IPS DF 19.7 (cell line): ENCODE measurements around the gene DNASE1L3.
"Not testable (repeated sequence)": the region's sequence is repeated elsewhere in the genome, so short reads cannot be mapped to it uniquely, and the experiment has no call there.

Source experiments
- DNase-seq: peaks from one replicate; pipeline ENCODE4 v3.0.0-alpha.2; 2013; ENCODE audit warnings: low read depth, low spot score

The DNASE1L3 gene

GRCh38 chr3:58210761-58211460 lies at the start of gene DNASE1L3:
DNASE1L3 (minus strand) TSS chr3:58210972; CDS start chr3:58210906, 66 bp downstream.
- no peak for DNase-seq

GRCh38 chr3:58260261-58260731 lies 49.5 kb upstream of the DNASE1L3 start:
- DNase-seq = no peak

- DNase-seq = no peak
Measured at GRCh38 chr3:58258392-58259055, 47.8 kb upstream of the DNASE1L3 start.

- DNase-seq = no peak
Measured at GRCh38 chr3:58256511-58256910, 45.7 kb upstream of the DNASE1L3 start.

- no peak for DNase-seq
Measured at GRCh38 chr3:58256061-58256460, 45.3 kb upstream of the DNASE1L3 start.

- DNase-seq = no peak
Measured at GRCh38 chr3:58254144-58254543, 43.4 kb upstream of the DNASE1L3 start.

GRCh38 chr3:58251631-58252035 lies 40.9 kb upstream of the DNASE1L3 start:
- no peak for DNase-seq

- no peak for DNase-seq
Measured at GRCh38 chr3:58250093-58250707, 39.4 kb upstream of the DNASE1L3 start.

GRCh38 chr3:58249358-58250092 lies 38.8 kb upstream of the DNASE1L3 start:
- no peak for DNase-seq

- DNase-seq = no peak
Measured at GRCh38 chr3:58246148-58247047, 35.6 kb upstream of the DNASE1L3 start.

GRCh38 chr3:58243976-58244585 lies 33.3 kb upstream of the DNASE1L3 start:
- DNase-seq = no peak

- not testable (repeated sequence) for DNase-seq
Measured at GRCh38 chr3:58242860-58243259, 32.1 kb upstream of the DNASE1L3 start.

GRCh38 chr3:58242340-58242739 lies 31.6 kb upstream of the DNASE1L3 start:
- no peak for DNase-seq

GRCh38 chr3:58241306-58242044 lies 30.7 kb upstream of the DNASE1L3 start:
- no peak for DNase-seq

- DNase-seq = no peak
Measured at GRCh38 chr3:58238830-58239229, 28.1 kb upstream of the DNASE1L3 start.

- no peak for DNase-seq
Measured at GRCh38 chr3:58237941-58238681, 27.3 kb upstream of the DNASE1L3 start.

GRCh38 chr3:58237238-58237940 lies 26.6 kb upstream of the DNASE1L3 start, which contains the start of gene ABHD6:
ABHD6 (plus strand) TSS chr3:58237792; CDS start chr3:58256587, 18,795 bp downstream.
- no peak for DNase-seq

GRCh38 chr3:58236527-58237237 lies 25.9 kb upstream of the DNASE1L3 start:
- no peak for DNase-seq
